ENCODE measurements around the gene LUC7L3.

GRCh38 chr17:50682938-50683337 lies 36.5 kb upstream of the LUC7L3 start:
- TF ChIP-seq CTCF (IDR thresholded peaks at IDR 0.05; ENCODE audit: low read depth, low read length) (no peak), POLR2A (IDR thresholded peaks at IDR 0.05; ENCODE audit: extremely low read depth, insufficient read length) (no peak), MYC (IDR thresholded peaks at IDR 0.05; ENCODE audit: low read depth, low read length) (no peak)

All from NB4 (cell line).